GM19438 (cell line): ENCODE results near the gene ZNF157.
"Not testable (repeated sequence)": the region's sequence is repeated elsewhere in the genome, so short reads cannot be mapped to it uniquely, and the experiment has no call there.

Experiments used
- ATAC-seq: cut with Tn5 transposase; IDR thresholded peaks from one replicate; pipeline ENCODE4 v1.9.1; 2021; ENCODE audit warnings: low read depth; ENCODE audit not compliant: unreplicated experiment

Gene ZNF157

DNA sequence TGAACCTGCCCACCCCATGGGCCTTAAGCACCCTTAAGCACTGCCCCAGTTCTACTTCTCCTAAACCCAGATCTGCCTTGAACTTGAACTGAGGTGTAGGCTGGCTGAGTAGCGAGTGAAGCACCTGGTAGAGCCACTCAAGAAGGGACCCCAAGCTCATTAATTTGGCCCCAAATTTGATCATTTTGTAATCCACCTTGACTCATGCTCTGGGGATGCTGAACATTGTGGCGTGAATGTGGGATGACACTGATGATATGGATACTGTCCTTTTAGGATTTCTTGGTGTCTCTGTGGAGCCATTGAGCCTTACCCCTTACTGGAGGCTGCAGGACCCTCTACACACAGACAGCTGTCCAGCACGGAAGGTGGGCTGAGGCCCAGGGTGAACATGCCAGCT is at the start of gene ZNF157:
ZNF157 (plus strand) TSS at position 301 of the 400 bp plus-strand sequence; CDS start at position 392, 91 bp downstream.
- no peak for ATAC-seq

- no peak for ATAC-seq
Observed at GRCh38 chrX:47321386-47321785, 49.0 kb upstream of the ZNF157 start.

DNA sequence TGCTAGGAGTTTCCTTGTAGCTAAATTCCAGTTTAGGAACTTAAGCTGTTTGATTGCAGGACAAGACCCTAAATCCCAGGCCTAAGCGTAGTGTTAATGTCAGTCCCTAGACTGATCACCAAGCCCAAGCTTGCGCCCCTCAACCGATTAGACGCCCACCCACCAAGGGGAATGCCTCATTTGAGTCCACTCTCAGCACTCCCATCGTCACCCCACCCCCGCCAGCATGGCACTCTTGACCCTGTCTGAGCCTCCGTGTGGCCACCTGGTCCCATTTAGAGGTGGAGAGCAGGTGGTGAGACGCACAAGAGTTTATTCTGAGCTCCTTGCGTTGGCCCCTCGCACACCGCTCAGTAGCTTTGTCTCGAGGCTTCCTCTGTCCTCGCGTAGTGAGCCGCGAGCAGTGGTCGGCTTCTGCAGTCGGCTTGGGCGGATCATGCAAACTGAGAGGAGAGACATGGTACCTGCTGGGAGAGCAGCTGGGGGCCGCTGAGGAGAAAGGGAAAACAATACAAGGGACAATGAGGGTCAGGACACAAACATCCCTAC is 48.5 kb upstream of the ZNF157 start:
- ATAC-seq = no peak

- ATAC-seq = no peak
Observed at GRCh38 chrX:47327902-47328301, 42.5 kb upstream of the ZNF157 start.

DNA sequence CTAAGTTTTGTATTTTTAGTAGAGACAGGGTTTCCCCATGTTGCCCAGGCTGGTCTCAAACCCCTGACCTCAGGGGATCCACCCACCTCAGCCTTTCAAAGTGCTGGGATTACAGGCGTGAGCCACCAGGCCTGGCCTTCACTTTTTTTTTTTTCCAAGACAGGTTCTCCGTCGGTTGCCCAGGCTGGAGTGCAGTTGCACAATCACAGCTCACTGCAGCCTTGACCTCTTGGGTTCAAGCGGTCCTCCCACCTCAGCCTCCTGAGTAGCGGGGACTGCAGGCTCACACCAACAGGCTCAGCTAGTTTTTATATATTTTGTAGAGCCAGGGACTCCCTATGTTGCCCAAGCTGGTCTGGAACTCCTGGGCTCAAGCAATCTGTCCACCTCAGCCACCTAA is 37.6 kb upstream of the ZNF157 start:
- ATAC-seq = not testable (repeated sequence)

- no peak for ATAC-seq
Observed at GRCh38 chrX:47351706-47352105, 18.7 kb upstream of the ZNF157 start.

- ATAC-seq = no peak
Observed at GRCh38 chrX:47358387-47359065, 11.9 kb upstream of the ZNF157 start.

GRCh38 chrX:47360423-47361179 is 9.8 kb upstream of the ZNF157 start:
- no peak for ATAC-seq

DNA sequence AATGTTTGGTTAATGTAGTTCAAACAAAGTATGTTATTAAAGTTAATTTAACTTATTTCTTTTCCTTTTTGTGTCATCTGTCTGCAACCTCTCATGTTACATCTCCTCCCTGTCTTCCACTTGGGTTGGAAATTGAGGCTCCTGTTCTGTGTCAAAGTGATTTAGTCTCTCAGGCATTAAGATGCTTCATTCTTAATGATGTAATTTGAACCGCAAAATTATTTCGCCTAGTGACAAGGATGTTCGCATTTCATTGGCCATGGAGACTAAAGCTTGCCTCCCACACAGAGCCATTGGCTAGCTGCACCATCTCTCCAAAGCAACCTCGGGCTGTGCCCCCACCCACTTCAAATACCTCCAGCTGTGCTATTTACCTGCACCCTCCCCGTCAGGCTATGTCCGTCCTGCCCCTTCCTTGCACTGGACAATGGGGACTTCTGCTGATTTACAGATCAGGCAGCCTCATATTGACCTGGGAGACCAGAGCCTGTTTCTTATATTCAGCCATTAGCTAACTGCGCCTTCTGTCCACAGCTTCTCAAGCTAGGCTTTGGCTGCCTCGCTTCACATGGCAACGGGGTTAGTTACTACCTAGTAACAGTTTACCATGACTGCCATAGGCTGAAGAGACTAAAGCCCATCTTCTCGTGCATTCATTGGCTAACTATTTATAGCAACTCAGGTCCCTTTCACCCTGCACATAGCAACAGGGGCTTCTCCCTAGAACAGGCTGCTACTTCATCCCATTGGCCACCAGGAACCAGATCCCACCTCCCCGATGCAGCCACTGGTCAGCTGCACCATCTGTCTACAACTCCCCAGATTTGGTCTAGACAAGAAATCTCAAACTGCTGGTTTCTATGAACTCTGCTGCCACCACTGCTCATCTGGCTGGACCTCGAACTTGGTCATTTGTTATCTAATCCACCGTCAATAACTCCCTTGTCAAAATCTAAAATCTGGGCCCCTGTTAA is 8.6 kb upstream of the ZNF157 start:
- peak; percentile 87 for ATAC-seq

DNA sequence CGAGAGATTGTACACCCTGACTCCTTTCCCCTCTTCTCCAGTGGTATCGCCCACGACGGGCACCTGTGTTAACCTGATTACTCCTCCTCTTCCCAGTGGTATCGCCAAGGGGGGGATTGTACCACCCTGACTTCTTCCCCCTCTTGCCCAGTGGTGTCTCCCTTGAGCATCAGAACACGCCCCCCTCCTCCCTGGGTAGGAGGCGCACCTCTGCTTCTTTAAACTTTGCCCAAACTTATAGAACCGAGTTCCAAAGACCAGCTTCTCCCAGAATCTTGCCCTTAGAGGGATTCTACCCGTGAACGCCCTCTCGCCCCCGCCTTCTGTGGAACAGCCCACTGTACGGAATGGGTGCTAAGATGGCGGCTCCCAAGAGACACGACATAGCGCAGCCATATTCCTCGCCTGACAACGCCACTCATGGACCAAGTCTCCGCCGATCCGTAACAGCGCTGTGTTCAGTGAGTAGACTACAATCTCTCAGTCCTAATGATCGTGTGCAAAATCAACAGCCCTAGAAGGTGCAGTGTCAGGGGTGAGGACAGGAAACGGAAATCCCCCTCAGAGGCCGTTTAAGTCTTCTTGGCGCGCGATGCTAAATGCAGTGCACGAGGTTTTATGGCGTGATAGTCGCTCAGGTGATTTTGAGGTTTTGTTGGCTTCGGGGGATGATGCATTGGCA is 4.2 kb upstream of the ZNF157 start:
- ATAC-seq = no peak

GRCh38 chrX:47373198-47373597 is 2.8 kb downstream of the ZNF157 start:
- no peak for ATAC-seq

DNA sequence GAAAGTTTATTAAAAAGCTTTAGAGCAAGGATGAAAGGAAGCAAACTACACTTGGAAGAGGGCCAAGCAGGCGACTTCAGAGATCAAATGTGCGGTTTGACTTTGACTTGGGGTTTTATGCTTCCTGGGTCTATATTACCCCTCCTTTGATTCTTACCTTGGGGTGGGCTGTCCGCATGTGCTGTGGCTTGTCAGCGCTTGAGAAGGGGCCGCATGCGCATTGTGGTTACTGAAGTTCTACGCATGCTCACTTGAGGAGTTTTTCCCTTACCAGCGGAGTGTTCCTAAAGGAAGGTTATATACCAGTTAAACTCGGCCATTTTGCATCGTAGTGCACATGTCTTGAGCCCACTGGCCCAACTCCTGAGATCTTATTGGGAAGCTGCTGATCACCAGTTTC is 9.9 kb downstream of the ZNF157 start:
- no peak for ATAC-seq

DNA sequence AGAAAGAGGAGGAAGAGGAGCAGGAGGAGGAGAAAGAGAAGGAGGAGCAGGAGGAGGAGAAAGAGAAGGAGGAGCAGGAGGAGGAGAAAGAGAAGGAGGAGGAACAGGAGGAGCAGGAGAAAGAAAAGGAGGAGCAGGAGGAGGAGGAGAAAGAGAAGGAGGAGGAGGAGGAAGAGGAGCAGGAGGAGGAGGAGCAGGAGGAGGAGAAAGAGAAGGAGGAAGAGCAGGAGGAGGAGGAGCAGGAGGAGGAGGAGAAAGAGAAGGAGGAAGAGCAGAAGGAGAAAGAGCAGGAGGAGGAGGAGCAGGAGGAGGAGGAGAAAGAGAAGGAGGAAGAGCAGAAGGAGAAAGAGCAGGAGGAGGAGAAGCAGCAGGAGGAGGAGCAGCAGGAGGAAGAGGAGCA is 10.5 kb downstream of the ZNF157 start:
- ATAC-seq = not testable (repeated sequence)

DNA sequence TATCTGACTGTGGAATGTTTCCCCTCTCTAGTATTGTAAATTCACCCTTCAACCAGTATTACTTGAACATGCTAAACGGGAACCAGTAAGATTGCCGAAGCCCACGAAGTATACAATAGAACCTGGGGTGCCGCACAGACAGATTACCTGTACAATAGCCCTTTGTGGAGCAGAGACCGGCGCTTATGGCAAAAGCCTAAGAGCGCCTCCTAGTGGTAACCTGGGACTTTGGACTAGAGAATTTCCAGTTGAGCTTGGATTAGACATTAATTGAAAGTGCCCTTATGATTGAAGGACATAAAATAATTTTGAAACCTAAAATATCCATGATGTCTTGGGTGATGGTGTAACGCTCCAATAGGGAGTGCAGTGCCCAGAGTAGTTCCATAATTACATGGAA is 14.1 kb downstream of the ZNF157 start:
- ATAC-seq = peak; percentile 74

DNA sequence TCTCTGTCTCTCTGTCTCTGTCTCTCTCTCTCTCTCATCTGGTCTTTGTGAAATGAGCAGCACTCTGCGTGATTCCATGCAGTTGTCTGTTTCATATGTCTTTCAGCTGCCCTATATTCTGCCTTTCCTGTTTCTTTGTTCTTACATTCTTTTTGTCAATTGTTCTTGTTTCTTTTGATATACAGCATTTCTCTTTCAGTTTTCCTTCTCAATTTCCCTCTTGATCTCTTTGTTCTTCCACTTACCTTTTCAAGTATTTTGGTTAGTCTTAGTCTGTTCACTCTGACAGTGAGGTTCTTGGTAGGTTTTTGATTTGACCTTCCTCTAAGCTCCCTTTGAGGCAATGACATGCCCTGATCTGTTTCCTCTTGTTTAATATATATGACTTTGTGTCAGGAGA is 20.4 kb downstream of the ZNF157 start:
- ATAC-seq = no peak

GRCh38 chrX:47413179-47413594 is 42.8 kb downstream of the ZNF157 start:
- no peak for ATAC-seq

DNA sequence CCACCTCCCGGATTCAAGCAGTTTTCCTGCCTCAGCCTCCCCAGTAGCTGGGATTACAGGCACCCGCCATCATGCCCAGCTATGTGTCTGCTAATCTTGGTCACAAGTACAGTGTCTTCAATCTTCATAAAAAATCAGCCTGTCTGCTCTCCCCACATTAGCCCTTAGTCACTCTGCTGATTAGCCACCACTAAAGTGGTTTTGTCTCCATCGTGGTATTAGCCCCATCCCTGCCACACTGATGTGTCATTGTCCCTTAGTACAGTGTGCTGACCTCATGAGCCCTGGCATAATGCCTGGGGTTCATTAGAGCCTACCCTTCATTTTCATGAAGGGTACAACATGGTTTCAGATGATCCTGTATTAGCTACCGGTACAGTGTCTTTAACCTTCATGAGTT is 49.9 kb downstream of the ZNF157 start:
- ATAC-seq = no peak

GRCh38 chrX:47420962-47421361 is 50.6 kb downstream of the ZNF157 start:
- no peak for ATAC-seq

- no peak for ATAC-seq
Observed at GRCh38 chrX:47422444-47422843, 52.1 kb downstream of the ZNF157 start.

- ATAC-seq = no peak
Observed at GRCh38 chrX:47430925-47431324, 60.5 kb downstream of the ZNF157 start.
